ENCODE data around the gene PFKFB3. TPM values are rescaled to one million over a fixed set of nuclear protein-coding genes. Genes with fewer than 3 reads are reported as not detected.

PFKFB3 gene
- total RNA-seq, 1 experiment from 2014 or later: 43.6 TPM

DNA sequence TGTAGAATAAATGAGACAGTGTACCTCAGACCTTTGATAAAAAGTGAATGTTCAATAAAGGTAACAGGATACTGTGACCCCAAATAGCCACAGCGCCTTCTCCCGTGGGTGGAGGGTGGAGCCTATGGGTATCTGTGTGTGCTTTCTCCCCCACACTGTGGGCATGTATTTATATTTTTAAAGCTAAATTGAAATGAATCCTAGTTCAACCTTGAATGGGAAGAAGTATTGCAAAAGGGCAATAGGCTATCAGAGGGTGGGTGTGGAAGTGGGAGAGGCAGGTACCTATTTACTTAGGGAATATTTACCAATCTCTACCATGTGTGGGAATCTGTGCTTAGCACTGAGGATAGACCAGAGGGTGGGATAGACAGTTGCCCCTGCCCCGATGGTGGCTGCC, 68.9 kb downstream of the PFKFB3 start:
- Histone ChIP-seq H3K9ac (ENCODE audit: low read length) (no peak overlapping the region), H3K27ac (ENCODE audit: low read length) (no peak overlapping the region), H3K9me2 (replicated peaks; ENCODE audit: insufficient read depth, low read length) (no peaks in the 10 kb centered on the region), H2AFZ (ENCODE audit: low read length) (no peak overlapping the region), H3K27me3 (ENCODE audit: low read length) (no peaks in the 10 kb centered on the region), H3K36me3 (ENCODE audit: insufficient read depth, low read length) (no peaks in the 10 kb centered on the region), H3K4me3 (ENCODE audit: low read length) (no peak overlapping the region), H3K4me1 (ENCODE audit: low read length) (no peaks in the 10 kb centered on the region), H3K4me2 (ENCODE audit: low read depth, low read length, poor library complexity, severe bottlenecking) (no peak overlapping the region), H3K9me3 (ENCODE audit: low read length) (no peaks in the 10 kb centered on the region), H4K20me1 (ENCODE audit: insufficient read depth, low read depth, low read length) (no peaks in the 10 kb centered on the region), H3K79me2 (ENCODE audit: low read length) (no peaks in the 10 kb centered on the region)
- DNase-seq: no peak

DNA sequence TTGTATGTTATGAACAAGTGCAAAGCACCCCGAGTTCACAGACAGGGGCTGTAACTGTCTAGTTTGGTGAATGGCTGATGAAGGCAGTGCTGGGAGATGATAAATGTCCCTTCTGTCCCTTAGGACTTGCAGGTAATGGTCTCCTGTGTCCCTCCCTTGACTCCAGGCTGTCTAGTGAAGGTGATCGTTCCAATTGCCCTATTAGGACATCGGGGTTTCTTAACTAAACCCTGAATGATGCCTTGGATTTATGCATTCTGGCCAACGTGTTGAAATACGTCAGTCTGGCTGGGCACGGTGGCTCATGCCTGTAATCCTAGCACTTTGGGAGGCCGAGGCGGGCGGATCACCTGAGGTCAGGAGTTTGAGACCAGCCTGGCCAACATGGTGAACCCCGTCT, 69.4 kb downstream of the PFKFB3 start:
- Histone ChIP-seq H3K9me2 (replicated peaks; ENCODE audit: insufficient read depth, low read length) (no peaks in the 10 kb centered on the region), H3K9me3 (ENCODE audit: low read length) (no peaks in the 10 kb centered on the region), H3K36me3 (ENCODE audit: insufficient read depth, low read length) (no peaks in the 10 kb centered on the region), H3K27me3 (ENCODE audit: low read length) (no peaks in the 10 kb centered on the region), H4K20me1 (ENCODE audit: insufficient read depth, low read depth, low read length) (no peaks in the 10 kb centered on the region), H3K9ac (ENCODE audit: low read length) (no peak overlapping the region), H3K79me2 (ENCODE audit: low read length) (no peaks in the 10 kb centered on the region), H3K27ac (ENCODE audit: low read length) (no peak overlapping the region), H2AFZ (ENCODE audit: low read length) (no peak overlapping the region), H3K4me1 (ENCODE audit: low read length) (no peaks in the 10 kb centered on the region), H3K4me3 (ENCODE audit: low read length) (no peak overlapping the region), H3K4me2 (ENCODE audit: low read depth, low read length, poor library complexity, severe bottlenecking) (no peak overlapping the region)
- no peak for DNase-seq

DNA sequence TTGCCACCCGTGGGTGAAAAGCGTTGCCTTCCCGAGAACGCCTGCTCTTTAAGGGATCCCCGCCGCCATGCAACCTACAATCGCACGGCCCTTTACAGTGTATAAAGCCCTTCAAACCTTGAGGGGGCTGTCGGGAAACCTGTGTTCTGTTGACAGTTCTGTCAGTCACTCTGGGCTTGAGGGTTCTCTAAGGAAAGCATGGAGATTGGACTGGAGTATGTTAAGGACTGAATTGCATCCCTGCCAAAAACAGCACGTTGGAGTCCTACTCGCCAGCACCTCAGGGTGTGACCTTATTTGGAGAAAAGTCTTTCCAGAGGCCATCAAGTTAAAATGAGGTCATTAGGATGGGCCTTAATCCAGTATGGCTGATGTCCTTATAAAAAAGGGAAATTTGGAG, 70.6 kb downstream of the PFKFB3 start:
- no peaks in the 10 kb centered on the region for H4K20me1 ChIP-seq (ENCODE audit: insufficient read depth, low read depth, low read length)
- H3K9me2 ChIP-seq (replicated peaks; ENCODE audit: insufficient read depth, low read length): no peaks in the 10 kb centered on the region
- no peak overlapping the region for H3K4me3 ChIP-seq (ENCODE audit: low read length)
- no peak overlapping the region for H3K27ac ChIP-seq (ENCODE audit: low read length)
- no peak overlapping the region for H3K9ac ChIP-seq (ENCODE audit: low read length)
- no peaks in the 10 kb centered on the region for H3K4me1 ChIP-seq (ENCODE audit: low read length)
- no peak for DNase-seq
- H3K36me3 ChIP-seq (ENCODE audit: insufficient read depth, low read length): no peaks in the 10 kb centered on the region
- H3K79me2 ChIP-seq (ENCODE audit: low read length): no peaks in the 10 kb centered on the region
- H3K27me3 ChIP-seq (ENCODE audit: low read length): no peaks in the 10 kb centered on the region
- H3K9me3 ChIP-seq (ENCODE audit: low read length): no peaks in the 10 kb centered on the region
- no peak overlapping the region for H2AFZ ChIP-seq (ENCODE audit: low read length)
- no peak overlapping the region for H3K4me2 ChIP-seq (ENCODE audit: low read depth, low read length, poor library complexity, severe bottlenecking)

DNA sequence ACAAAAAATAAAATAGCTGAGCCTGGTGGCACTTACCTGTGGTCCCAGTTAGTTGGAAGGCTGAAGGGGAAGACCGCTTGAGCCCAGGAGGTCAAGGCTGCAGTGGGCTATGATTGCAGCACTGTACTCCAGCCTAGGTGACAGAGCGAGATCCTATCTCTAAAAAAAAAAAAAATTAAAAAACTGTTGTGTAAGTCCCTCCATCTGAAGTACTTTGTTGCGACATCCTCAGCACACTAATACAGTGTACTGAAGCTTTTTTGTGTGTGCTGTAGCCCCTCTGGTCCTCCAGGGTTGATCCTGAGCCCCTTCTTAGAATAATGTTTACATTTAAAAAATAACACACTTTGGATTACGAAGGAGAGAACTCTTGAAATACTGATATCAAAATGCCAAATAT, 71.3 kb downstream of the PFKFB3 start:
- Histone ChIP-seq H2AFZ (ENCODE audit: low read length) (no peak overlapping the region), H3K79me2 (ENCODE audit: low read length) (no peaks in the 10 kb centered on the region), H3K4me1 (ENCODE audit: low read length) (no peaks in the 10 kb centered on the region), H3K9me3 (ENCODE audit: low read length) (no peaks in the 10 kb centered on the region), H3K9me2 (replicated peaks; ENCODE audit: insufficient read depth, low read length) (no peaks in the 10 kb centered on the region), H3K9ac (ENCODE audit: low read length) (no peak overlapping the region), H3K27ac (ENCODE audit: low read length) (no peak overlapping the region), H3K36me3 (ENCODE audit: insufficient read depth, low read length) (no peaks in the 10 kb centered on the region), H3K4me3 (ENCODE audit: low read length) (no peak overlapping the region), H3K4me2 (ENCODE audit: low read depth, low read length, poor library complexity, severe bottlenecking) (no peak overlapping the region), H3K27me3 (ENCODE audit: low read length) (no peaks in the 10 kb centered on the region), H4K20me1 (ENCODE audit: insufficient read depth, low read depth, low read length) (no peaks in the 10 kb centered on the region)
- DNase-seq: no peak

- Histone ChIP-seq H3K4me1 (ENCODE audit: low read length) (no peaks in the 10 kb centered on the region), H3K27ac (ENCODE audit: low read length) (no peak overlapping the region), H3K36me3 (ENCODE audit: insufficient read depth, low read length) (no peaks in the 10 kb centered on the region), H4K20me1 (ENCODE audit: insufficient read depth, low read depth, low read length) (no peaks in the 10 kb centered on the region), H3K9ac (ENCODE audit: low read length) (no peak overlapping the region), H3K9me3 (ENCODE audit: low read length) (no peaks in the 10 kb centered on the region), H3K79me2 (ENCODE audit: low read length) (no peaks in the 10 kb centered on the region), H2AFZ (ENCODE audit: low read length) (no peak overlapping the region), H3K9me2 (replicated peaks; ENCODE audit: insufficient read depth, low read length) (no peaks in the 10 kb centered on the region), H3K4me2 (ENCODE audit: low read depth, low read length, poor library complexity, severe bottlenecking) (no peak overlapping the region), H3K27me3 (ENCODE audit: low read length) (no peaks in the 10 kb centered on the region), H3K4me3 (ENCODE audit: low read length) (no peak overlapping the region)
- DNase-seq: no peak
Measured at GRCh38 chr10:6274484-6274883, 71.8 kb downstream of the PFKFB3 start.

DNA sequence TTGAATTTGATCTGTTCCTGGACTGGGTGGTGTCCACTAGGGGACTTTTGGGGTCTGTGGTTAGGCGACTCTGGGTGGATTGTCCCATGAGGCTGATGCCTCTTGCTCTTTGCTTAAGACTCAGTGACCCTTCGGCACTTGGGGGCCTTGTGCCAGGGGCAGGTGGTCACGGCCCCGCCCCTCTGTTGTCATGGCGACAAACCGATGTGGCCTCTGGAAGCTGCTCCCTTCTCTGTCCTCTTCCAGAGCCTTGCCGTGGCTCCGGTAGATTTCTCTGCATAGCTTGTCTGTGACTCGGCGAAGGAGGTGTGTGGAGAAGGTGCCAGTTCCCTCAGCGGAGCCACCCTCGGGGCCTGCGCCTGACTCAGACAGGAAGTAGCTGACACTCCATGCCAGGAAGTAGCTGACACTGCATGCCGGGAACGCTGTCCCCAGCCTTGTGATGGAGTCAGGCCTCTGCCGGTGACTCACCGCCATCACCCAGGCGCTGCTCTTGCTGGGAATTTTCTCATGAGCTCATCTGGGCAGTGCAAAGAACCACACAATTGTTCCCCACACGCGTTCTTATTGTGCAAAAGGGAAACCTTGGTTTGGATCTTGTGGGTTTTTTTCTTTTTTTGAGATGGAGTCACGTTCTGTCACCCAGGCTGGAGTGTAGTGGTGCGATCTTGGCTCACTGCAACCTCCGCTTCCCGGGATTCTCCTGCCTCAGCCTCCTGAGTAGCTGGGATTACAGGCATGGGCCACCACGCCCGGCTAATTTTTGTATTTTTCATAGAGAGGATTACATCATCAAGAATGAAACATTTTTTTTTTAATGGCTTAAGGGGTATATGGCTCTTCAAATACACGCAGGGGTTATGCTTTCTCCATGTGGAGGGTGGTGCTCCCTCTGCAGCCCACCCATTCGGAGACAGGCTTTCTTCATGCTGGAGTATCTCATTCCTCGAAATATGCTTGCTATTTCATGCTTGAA, 72.6 kb downstream of the PFKFB3 start:
- Histone ChIP-seq H3K9me3 (ENCODE audit: low read length) (no peaks in the 10 kb centered on the region), H3K36me3 (ENCODE audit: insufficient read depth, low read length) (no peaks in the 10 kb centered on the region), H4K20me1 (ENCODE audit: insufficient read depth, low read depth, low read length) (no peaks in the 10 kb centered on the region), H3K9ac (ENCODE audit: low read length) (no peak overlapping the region), H3K9me2 (replicated peaks; ENCODE audit: insufficient read depth, low read length) (no peaks in the 10 kb centered on the region), H3K79me2 (ENCODE audit: low read length) (no peaks in the 10 kb centered on the region), H3K4me3 (ENCODE audit: low read length) (no peak overlapping the region), H3K4me2 (ENCODE audit: low read depth, low read length, poor library complexity, severe bottlenecking) (no peak overlapping the region), H2AFZ (ENCODE audit: low read length) (no peak overlapping the region), H3K27ac (ENCODE audit: low read length) (no peak overlapping the region), H3K4me1 (ENCODE audit: low read length) (no peaks in the 10 kb centered on the region), H3K27me3 (ENCODE audit: low read length) (no peaks in the 10 kb centered on the region)
- peak; percentile 42 for DNase-seq

DNA sequence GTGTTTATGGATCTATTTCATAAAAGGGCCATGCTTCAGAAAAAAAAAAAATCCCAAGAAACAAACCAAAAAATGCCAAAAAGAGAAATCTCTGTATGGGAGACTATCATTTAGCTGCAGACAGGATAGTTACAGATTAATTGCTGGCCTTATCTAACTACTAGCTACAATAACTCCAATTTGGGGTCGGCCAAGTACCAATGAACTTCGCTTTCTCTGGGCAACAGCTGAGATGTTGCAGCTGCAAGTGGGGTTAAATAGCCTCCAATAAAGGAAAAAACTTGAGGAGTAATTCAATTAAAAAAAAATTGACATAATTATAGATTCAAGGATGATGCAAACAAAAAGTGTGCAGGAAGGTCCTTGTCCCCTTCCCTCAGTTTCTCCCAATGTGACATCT, 73.6 kb downstream of the PFKFB3 start:
- Histone ChIP-seq H3K27me3 (ENCODE audit: low read length) (no peaks in the 10 kb centered on the region), H3K9ac (ENCODE audit: low read length) (no peak overlapping the region), H4K20me1 (ENCODE audit: insufficient read depth, low read depth, low read length) (no peaks in the 10 kb centered on the region), H2AFZ (ENCODE audit: low read length) (no peak overlapping the region), H3K4me1 (ENCODE audit: low read length) (no peaks in the 10 kb centered on the region), H3K79me2 (ENCODE audit: low read length) (no peaks in the 10 kb centered on the region), H3K4me2 (ENCODE audit: low read depth, low read length, poor library complexity, severe bottlenecking) (no peak overlapping the region), H3K9me3 (ENCODE audit: low read length) (no peaks in the 10 kb centered on the region), H3K27ac (ENCODE audit: low read length) (no peak overlapping the region), H3K9me2 (replicated peaks; ENCODE audit: insufficient read depth, low read length) (no peaks in the 10 kb centered on the region), H3K36me3 (ENCODE audit: insufficient read depth, low read length) (no peaks in the 10 kb centered on the region), H3K4me3 (ENCODE audit: low read length) (no peak overlapping the region)
- DNase-seq: no peak

DNA sequence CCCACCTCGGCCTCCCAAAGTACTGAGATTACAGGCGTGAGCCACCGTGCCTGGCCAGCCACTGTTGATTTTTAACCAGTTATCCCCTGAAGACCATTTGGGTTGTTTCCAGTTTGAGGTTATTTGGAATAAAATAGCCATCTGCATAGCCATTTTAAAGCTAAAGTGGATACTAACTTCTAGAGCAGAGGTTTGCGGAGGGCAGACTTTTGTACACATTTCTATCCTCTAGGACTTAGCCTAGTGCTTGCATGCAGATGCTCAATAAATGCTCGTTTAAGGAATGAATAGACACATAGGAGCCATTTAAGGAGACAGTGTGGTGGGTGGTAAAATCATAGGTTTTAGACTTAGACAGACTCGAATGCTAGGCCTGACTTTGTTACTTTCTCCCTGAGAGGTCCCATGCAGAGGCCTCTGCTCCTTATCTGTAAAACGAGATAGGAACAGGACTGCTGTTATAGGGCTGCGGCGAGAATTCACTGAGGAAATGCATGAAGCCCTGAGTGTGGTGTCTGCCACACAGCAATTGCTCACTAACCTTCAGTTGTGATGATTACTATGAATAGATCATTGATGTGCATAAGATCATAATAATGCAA, 75.9 kb downstream of the PFKFB3 start:
- Histone ChIP-seq H3K79me2 (ENCODE audit: low read length) (no peaks in the 10 kb centered on the region), H3K9me2 (replicated peaks; ENCODE audit: insufficient read depth, low read length) (no peaks in the 10 kb centered on the region), H3K27me3 (ENCODE audit: low read length) (no peaks in the 10 kb centered on the region), H3K4me2 (ENCODE audit: low read depth, low read length, poor library complexity, severe bottlenecking) (no peak overlapping the region), H3K9me3 (ENCODE audit: low read length) (no peaks in the 10 kb centered on the region), H3K4me3 (ENCODE audit: low read length) (no peak overlapping the region), H3K9ac (ENCODE audit: low read length) (no peak overlapping the region), H3K4me1 (ENCODE audit: low read length) (no peaks in the 10 kb centered on the region), H4K20me1 (ENCODE audit: insufficient read depth, low read depth, low read length) (no peaks in the 10 kb centered on the region), H3K27ac (ENCODE audit: low read length) (no peak overlapping the region), H3K36me3 (ENCODE audit: insufficient read depth, low read length) (no peaks in the 10 kb centered on the region), H2AFZ (ENCODE audit: low read length) (no peak overlapping the region)
- no peak for DNase-seq

Measured in Karpas-422 (cell line).